Measurements from ENCODE around the gene GFRA4.

The GFRA4 gene

GRCh38 chr20:3654326-3655130 is 8.7 kb downstream of the GFRA4 start:
- Histone ChIP-seq H3K9me3 (no peaks in the 10 kb centered on the region), H3K36me3 (no peaks in the 10 kb centered on the region), H3K4me3 (ENCODE audit: low read depth, low read length) (no peak overlapping the region), H3K27me3 (no peaks in the 10 kb centered on the region), H3K4me1 (no peaks in the 10 kb centered on the region; the same call in 1 of the 2 replicates)
- TF ChIP-seq CTCF (IDR thresholded peaks at IDR 0.05; ENCODE audit: low read depth, low read length), result no peak
- peak; percentile 43 for DNase-seq

GRCh38 chr20:3653921-3654320 is 9.3 kb downstream of the GFRA4 start:
- TF ChIP-seq CTCF (IDR thresholded peaks at IDR 0.05; ENCODE audit: low read depth, low read length), result no peak
- no peak for DNase-seq
- peaks cover under 1% of the 10 kb centered on the region; the same call in 1 of the 2 replicates for H3K4me1 ChIP-seq
- no peaks in the 10 kb centered on the region for H3K36me3 ChIP-seq
- H3K4me3 ChIP-seq (ENCODE audit: low read depth, low read length), result no peak overlapping the region
- no peaks in the 10 kb centered on the region for H3K9me3 ChIP-seq
- no peaks in the 10 kb centered on the region for H3K27me3 ChIP-seq

- TF ChIP-seq CTCF (IDR thresholded peaks at IDR 0.05; ENCODE audit: low read depth, low read length), result no peak
- peaks cover 8% of the 10 kb centered on the region; the same call in 1 of the 2 replicates for H3K4me1 ChIP-seq
- no peaks in the 10 kb centered on the region for H3K9me3 ChIP-seq
- DNase-seq, result no peak
- H3K27me3 ChIP-seq, result no peaks in the 10 kb centered on the region
- H3K36me3 ChIP-seq, result no peaks in the 10 kb centered on the region
- no peak overlapping the region for H3K4me3 ChIP-seq (ENCODE audit: low read depth, low read length)
These were observed 10.3 kb downstream of the GFRA4 start for GRCh38 chr20:3652676-3653596.

- Histone ChIP-seq H3K27me3 (no peaks in the 10 kb centered on the region), H3K9me3 (no peaks in the 10 kb centered on the region), H3K4me1 (peaks cover 13% of the 10 kb centered on the region), H3K4me3 (ENCODE audit: low read depth, low read length) (no peak overlapping the region), H3K36me3 (no peaks in the 10 kb centered on the region)
- no peak for TF ChIP-seq CTCF (IDR thresholded peaks at IDR 0.05; ENCODE audit: low read depth, low read length)
- no peak for DNase-seq
These were observed 11.0 kb downstream of the GFRA4 start for GRCh38 chr20:3652221-3652620.

GRCh38 chr20:3651204-3651962 is 11.8 kb downstream of the GFRA4 start:
- peaks cover 20% of the 10 kb centered on the region for H3K4me1 ChIP-seq
- no peak for TF ChIP-seq CTCF (IDR thresholded peaks at IDR 0.05; ENCODE audit: low read depth, low read length)
- no peak for DNase-seq

More at GRCh38 chr20:3651204-3651962, 11.8 kb downstream of the GFRA4 start:
- Histone ChIP-seq H3K9me3 (no peaks in the 10 kb centered on the region), H3K27me3 (no peaks in the 10 kb centered on the region), H3K36me3 (no peaks in the 10 kb centered on the region), H3K4me3 (ENCODE audit: low read depth, low read length) (no peak overlapping the region)
